Measurements from ENCODE around the gene RAD18.

Gene RAD18

GRCh38 chr3:8856721-8857120 lies 106.6 kb downstream of the RAD18 start:
- Histone ChIP-seq H3K79me2 (ENCODE audit: control insufficient read depth, low read length) (no peaks in the 10 kb centered on the region), H3K4me3 (ENCODE audit: low read length) (no peak overlapping the region), H3K36me3 (ENCODE audit: control insufficient read depth, low read length) (no peaks in the 10 kb centered on the region), H3K9me3 (ENCODE audit: control insufficient read depth, insufficient read depth, low read length) (no peaks in the 10 kb centered on the region), H3K9me2 (replicated peaks; ENCODE audit: control insufficient read depth, low read length) (no peaks in the 10 kb centered on the region), H3K4me1 (ENCODE audit: control insufficient read depth, low read length) (no peaks in the 10 kb centered on the region), H3K27me3 (ENCODE audit: control insufficient read depth, low read length) (no peaks in the 10 kb centered on the region), H3K4me2 (ENCODE audit: low read length) (no peak overlapping the region), H3F3A (ENCODE audit: control insufficient read depth, insufficient read depth) (no peaks in the 10 kb centered on the region), H4K20me1 (ENCODE audit: control insufficient read depth, insufficient read depth, low read depth, low read length) (no peaks in the 10 kb centered on the region), H3K27ac (ENCODE audit: low read depth, low read length) (no peak overlapping the region)
- TF ChIP-seq, protein P1, sequence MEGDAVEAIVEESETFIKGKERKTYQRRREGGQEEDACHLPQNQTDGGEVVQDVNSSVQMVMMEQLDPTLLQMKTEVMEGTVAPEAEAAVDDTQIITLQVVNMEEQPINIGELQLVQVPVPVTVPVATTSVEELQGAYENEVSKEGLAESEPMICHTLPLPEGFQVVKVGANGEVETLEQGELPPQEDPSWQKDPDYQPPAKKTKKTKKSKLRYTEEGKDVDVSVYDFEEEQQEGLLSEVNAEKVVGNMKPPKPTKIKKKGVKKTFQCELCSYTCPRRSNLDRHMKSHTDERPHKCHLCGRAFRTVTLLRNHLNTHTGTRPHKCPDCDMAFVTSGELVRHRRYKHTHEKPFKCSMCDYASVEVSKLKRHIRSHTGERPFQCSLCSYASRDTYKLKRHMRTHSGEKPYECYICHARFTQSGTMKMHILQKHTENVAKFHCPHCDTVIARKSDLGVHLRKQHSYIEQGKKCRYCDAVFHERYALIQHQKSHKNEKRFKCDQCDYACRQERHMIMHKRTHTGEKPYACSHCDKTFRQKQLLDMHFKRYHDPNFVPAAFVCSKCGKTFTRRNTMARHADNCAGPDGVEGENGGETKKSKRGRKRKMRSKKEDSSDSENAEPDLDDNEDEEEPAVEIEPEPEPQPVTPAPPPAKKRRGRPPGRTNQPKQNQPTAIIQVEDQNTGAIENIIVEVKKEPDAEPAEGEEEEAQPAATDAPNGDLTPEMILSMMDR (IDR thresholded peaks at IDR 0.05; ENCODE audit: low read depth, low read length, poor library complexity, severe bottlenecking) = no peak
- no peak for TF ChIP-seq EZH2phosphoT487 (IDR thresholded peaks at IDR 0.05; ENCODE audit: borderline replicate concordance, low read length)

- TF ChIP-seq, protein P1 (IDR thresholded peaks at IDR 0.05; ENCODE audit: low read depth, low read length, poor library complexity, severe bottlenecking) = no peak
- TF ChIP-seq EZH2phosphoT487 (IDR thresholded peaks at IDR 0.05; ENCODE audit: borderline replicate concordance, low read length) = no peak
- Histone ChIP-seq H3K79me2 (ENCODE audit: control insufficient read depth, low read length) (no peaks in the 10 kb centered on the region), H3F3A (ENCODE audit: control insufficient read depth, insufficient read depth) (no peaks in the 10 kb centered on the region), H3K4me3 (ENCODE audit: low read length) (no peak overlapping the region), H3K9me2 (replicated peaks; ENCODE audit: control insufficient read depth, low read length) (no peaks in the 10 kb centered on the region), H3K4me2 (ENCODE audit: low read length) (no peak overlapping the region), H3K27me3 (ENCODE audit: control insufficient read depth, low read length) (no peaks in the 10 kb centered on the region), H4K20me1 (ENCODE audit: control insufficient read depth, insufficient read depth, low read depth, low read length) (no peaks in the 10 kb centered on the region), H3K27ac (ENCODE audit: low read depth, low read length) (no peak overlapping the region), H3K36me3 (ENCODE audit: control insufficient read depth, low read length) (no peaks in the 10 kb centered on the region), H3K4me1 (ENCODE audit: control insufficient read depth, low read length) (no peaks in the 10 kb centered on the region), H3K9me3 (ENCODE audit: control insufficient read depth, insufficient read depth, low read length) (no peaks in the 10 kb centered on the region)
Observed at GRCh38 chr3:8856071-8856470, 107.2 kb downstream of the RAD18 start.

- Histone ChIP-seq H3K9me3 (ENCODE audit: control insufficient read depth, insufficient read depth, low read length) (no peaks in the 10 kb centered on the region), H3K9me2 (replicated peaks; ENCODE audit: control insufficient read depth, low read length) (no peaks in the 10 kb centered on the region), H4K20me1 (ENCODE audit: control insufficient read depth, insufficient read depth, low read depth, low read length) (no peaks in the 10 kb centered on the region), H3K36me3 (ENCODE audit: control insufficient read depth, low read length) (no peaks in the 10 kb centered on the region), H3K79me2 (ENCODE audit: control insufficient read depth, low read length) (no peaks in the 10 kb centered on the region), H3K27me3 (ENCODE audit: control insufficient read depth, low read length) (no peaks in the 10 kb centered on the region), H3K27ac (ENCODE audit: low read depth, low read length) (no peak overlapping the region), H3K4me1 (ENCODE audit: control insufficient read depth, low read length) (no peaks in the 10 kb centered on the region), H3K4me2 (ENCODE audit: low read length) (no peak overlapping the region), H3F3A (ENCODE audit: control insufficient read depth, insufficient read depth) (no peaks in the 10 kb centered on the region), H3K4me3 (ENCODE audit: low read length) (no peak overlapping the region)
- TF ChIP-seq, protein P1 (IDR thresholded peaks at IDR 0.05; ENCODE audit: low read depth, low read length, poor library complexity, severe bottlenecking) = no peak
- TF ChIP-seq EZH2phosphoT487 (IDR thresholded peaks at IDR 0.05; ENCODE audit: borderline replicate concordance, low read length) = no peak
Observed at GRCh38 chr3:8854656-8855055, 108.6 kb downstream of the RAD18 start.

DNA sequence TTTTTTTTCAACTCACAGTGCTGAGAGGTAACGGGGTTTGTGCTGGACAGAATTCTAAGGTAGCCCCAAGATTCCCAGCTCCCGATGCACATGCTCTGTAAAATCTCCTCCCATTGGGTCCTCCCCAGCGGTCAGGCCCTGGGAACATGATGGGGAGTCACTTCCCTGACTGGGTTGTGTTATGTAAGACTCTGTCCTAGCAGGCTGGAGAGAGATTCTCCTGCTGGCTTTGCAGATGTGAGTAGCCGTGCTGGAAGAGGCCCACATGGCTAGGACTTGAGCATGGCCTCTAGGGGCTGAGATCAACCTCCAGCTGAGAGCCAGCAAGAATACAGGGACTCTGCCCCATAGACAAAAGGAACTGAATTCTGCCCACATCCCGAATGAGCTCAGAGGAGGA lies 110.2 kb downstream of the RAD18 start:
- no peak overlapping the region for H3K27ac ChIP-seq (ENCODE audit: low read depth, low read length)
- TF ChIP-seq, protein P1 (IDR thresholded peaks at IDR 0.05; ENCODE audit: low read depth, low read length, poor library complexity, severe bottlenecking) = no peak
- no peak for TF ChIP-seq EZH2phosphoT487 (IDR thresholded peaks at IDR 0.05; ENCODE audit: borderline replicate concordance, low read length)
- H3K4me3 ChIP-seq (ENCODE audit: low read length) = no peak overlapping the region
- H3K9me2 ChIP-seq (replicated peaks; ENCODE audit: control insufficient read depth, low read length) = no peaks in the 10 kb centered on the region
- H3K27me3 ChIP-seq (ENCODE audit: control insufficient read depth, low read length) = no peaks in the 10 kb centered on the region
- H3F3A ChIP-seq (ENCODE audit: control insufficient read depth, insufficient read depth) = no peaks in the 10 kb centered on the region
- no peaks in the 10 kb centered on the region for H3K79me2 ChIP-seq (ENCODE audit: control insufficient read depth, low read length)
- H3K4me1 ChIP-seq (ENCODE audit: control insufficient read depth, low read length) = no peaks in the 10 kb centered on the region
- no peaks in the 10 kb centered on the region for H4K20me1 ChIP-seq (ENCODE audit: control insufficient read depth, insufficient read depth, low read depth, low read length)
- no peaks in the 10 kb centered on the region for H3K36me3 ChIP-seq (ENCODE audit: control insufficient read depth, low read length)
- H3K4me2 ChIP-seq (ENCODE audit: low read length) = no peak overlapping the region
- no peaks in the 10 kb centered on the region for H3K9me3 ChIP-seq (ENCODE audit: control insufficient read depth, insufficient read depth, low read length)
